Retina (tissue), 1 donor: ENCODE measurements around the gene FAF1.
"Not testable (repeated sequence)": the region's sequence is repeated elsewhere in the genome, so short reads cannot be mapped to it uniquely, and the experiment has no call there.

ENCODE experiments used
- DNase-seq: peaks from one replicate; pipeline ENCODE4 v3.0.0-alpha.2; 2016

FAF1 gene

GRCh38 chr1:50952566-50952965 is 7.5 kb downstream of the FAF1 start:
- not testable (repeated sequence) for DNase-seq

- no peak for DNase-seq
Observed at GRCh38 chr1:50950396-50950795, 9.7 kb downstream of the FAF1 start.

- DNase-seq: no peak
Observed at GRCh38 chr1:50949286-50949982, 10.6 kb downstream of the FAF1 start.

- no peak for DNase-seq
Observed at GRCh38 chr1:50942334-50942733, 17.7 kb downstream of the FAF1 start.

GRCh38 chr1:50940291-50940690 is 19.8 kb downstream of the FAF1 start:
- no peak for DNase-seq

- DNase-seq: no peak
Observed at GRCh38 chr1:50936321-50936720, 23.7 kb downstream of the FAF1 start.

- not testable (repeated sequence) for DNase-seq
Observed at GRCh38 chr1:50935276-50935675, 24.8 kb downstream of the FAF1 start.

- no peak for DNase-seq
Observed at GRCh38 chr1:50934838-50935237, 25.2 kb downstream of the FAF1 start.

- DNase-seq: not testable (repeated sequence)
Observed at GRCh38 chr1:50933770-50934169, 26.3 kb downstream of the FAF1 start.

GRCh38 chr1:50932043-50932442 is 28.0 kb downstream of the FAF1 start:
- not testable (repeated sequence) for DNase-seq

- DNase-seq: no peak
Observed at GRCh38 chr1:50930965-50931737, 28.9 kb downstream of the FAF1 start.

GRCh38 chr1:50930193-50930592 is 29.9 kb downstream of the FAF1 start:
- no peak for DNase-seq

- DNase-seq: no peak
Observed at GRCh38 chr1:50929376-50929958, 30.6 kb downstream of the FAF1 start.

GRCh38 chr1:50923564-50923963 is 36.5 kb downstream of the FAF1 start:
- no peak for DNase-seq

- no peak for DNase-seq
Observed at GRCh38 chr1:50921029-50921428, 39.0 kb downstream of the FAF1 start.

- DNase-seq: no peak
Observed at GRCh38 chr1:50920409-50920808, 39.7 kb downstream of the FAF1 start.

- DNase-seq: no peak
Observed at GRCh38 chr1:50917138-50918137, 42.6 kb downstream of the FAF1 start.

GRCh38 chr1:50915621-50916020 is 44.4 kb downstream of the FAF1 start:
- no peak for DNase-seq

- DNase-seq: no peak
Observed at GRCh38 chr1:50913954-50914353, 46.1 kb downstream of the FAF1 start.

GRCh38 chr1:50910356-50910755 is 49.7 kb downstream of the FAF1 start:
- DNase-seq: not testable (repeated sequence)

GRCh38 chr1:50907610-50908009 is 52.5 kb downstream of the FAF1 start:
- not testable (repeated sequence) for DNase-seq

- not testable (repeated sequence) for DNase-seq
Observed at GRCh38 chr1:50906050-50906449, 54.0 kb downstream of the FAF1 start.

- DNase-seq: no peak
Observed at GRCh38 chr1:50902419-50902818, 57.6 kb downstream of the FAF1 start.
